LNCaP clone FGC (cell line): ENCODE data around the gene TMEM95.
A peak's percentile ranks its signal among the peaks of the same experiment; 100 is the strongest.
"Not testable (repeated sequence)": the region's sequence is repeated elsewhere in the genome, so short reads cannot be mapped to it uniquely, and the experiment has no call there.

Source experiments
- DNase-seq: peaks from one replicate; pipeline ENCODE4 v3.0.0-alpha.2; 2011; ENCODE audit warnings: low read depth
- H3K4me3 ChIP-seq: 2 replicates; pipeline ENCODE4 v1.5.1; 2011; ENCODE audit warnings: mild to moderate bottlenecking, low read depth, low read length, control low read depth
- CTCF ChIP-seq: IDR thresholded peaks from 2 replicates; pipeline ENCODE4 v1.5.1; 2012; ENCODE audit warnings: mild to moderate bottlenecking; ENCODE audit not compliant: control insufficient read depth, insufficient read depth; ENCODE audit errors: extremely low read depth

Gene TMEM95

DNA sequence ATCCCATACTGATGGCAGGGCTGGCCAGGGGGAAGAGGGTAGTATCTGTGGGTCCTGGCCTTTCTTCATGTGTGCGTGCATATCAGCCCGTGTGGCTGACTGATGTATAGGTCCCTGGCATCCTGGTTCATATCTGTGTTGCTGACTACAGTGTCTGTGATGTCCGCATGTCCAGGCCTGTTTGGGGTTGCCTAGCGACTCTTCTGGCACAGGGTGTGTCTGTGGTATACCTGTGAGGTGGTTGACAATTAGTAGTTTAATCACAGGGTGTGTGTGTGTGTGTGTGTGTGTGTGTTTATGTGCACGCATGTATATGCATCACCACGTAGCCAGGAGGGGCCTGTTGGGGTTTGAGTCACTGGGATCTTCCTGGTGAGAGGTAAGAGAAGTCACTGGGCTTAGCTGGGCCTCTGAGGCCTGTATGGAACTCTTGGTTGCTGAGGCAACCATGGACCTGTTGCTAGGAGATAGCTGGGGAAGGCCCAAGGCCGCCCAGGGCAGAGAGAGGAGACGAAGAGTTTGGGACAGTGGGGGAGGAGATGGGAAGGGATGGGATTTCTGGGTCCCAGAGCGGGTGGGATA lies 603 bp upstream of the TMEM95 start:
- no peak for DNase-seq
- TF ChIP-seq CTCF: no peak
- no peak overlapping the region for H3K4me3 ChIP-seq

- no peak for DNase-seq
- no peak for TF ChIP-seq CTCF
- H3K4me3 ChIP-seq: no peak overlapping the region
Observed at GRCh38 chr17:7355573-7355972, 617 bp downstream of the TMEM95 start.

GRCh38 chr17:7356072-7356549 lies 1.2 kb downstream of the TMEM95 start:
- peak; percentile 86 for TF ChIP-seq CTCF
- H3K4me3 ChIP-seq: no peak overlapping the region
- peak; percentile 27 for DNase-seq

GRCh38 chr17:7356756-7357155 lies 1.8 kb downstream of the TMEM95 start:
- H3K4me3 ChIP-seq: no peak overlapping the region
- DNase-seq: no peak
- no peak for TF ChIP-seq CTCF

DNA sequence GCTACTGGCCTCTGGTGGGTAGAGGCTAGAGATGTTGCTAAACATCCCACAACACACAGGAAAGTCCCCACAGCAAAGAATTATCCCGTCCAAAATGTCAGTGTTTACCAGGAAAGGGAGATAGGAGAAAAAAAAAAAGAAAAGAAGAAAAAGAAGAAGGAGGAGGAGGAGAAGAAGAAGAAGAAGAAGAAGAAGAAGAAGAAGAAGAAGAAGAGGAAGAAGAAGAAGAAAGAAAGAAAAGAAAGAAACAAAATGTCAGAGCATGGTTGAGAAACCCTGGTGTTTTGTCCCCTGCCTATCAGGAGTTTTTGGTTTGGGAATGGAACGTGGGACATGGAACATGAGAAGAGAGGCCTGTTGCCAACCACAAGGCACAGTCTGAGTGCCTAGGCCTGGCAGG lies 2.4 kb downstream of the TMEM95 start:
- TF ChIP-seq CTCF: no peak
- DNase-seq: no peak
- no peak overlapping the region for H3K4me3 ChIP-seq

DNA sequence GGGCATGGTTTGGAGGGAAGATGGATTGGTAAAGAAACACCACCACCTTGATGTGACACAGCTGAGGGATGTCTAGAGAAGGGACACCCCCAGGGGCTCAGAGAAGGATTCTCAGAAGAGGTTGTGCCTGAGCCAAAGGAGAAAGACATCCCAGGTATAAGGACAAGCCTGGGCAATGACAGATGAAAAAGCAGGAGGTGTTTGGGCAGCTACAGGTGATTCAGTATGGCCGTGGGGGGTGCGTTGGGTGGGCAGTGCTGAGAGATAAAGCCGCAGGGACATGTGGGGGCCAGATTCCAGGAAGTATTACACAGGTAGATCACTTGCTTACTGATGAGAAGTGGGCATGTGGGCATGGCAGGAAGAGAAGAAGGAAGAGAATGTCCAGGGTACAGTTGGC lies 7.0 kb downstream of the TMEM95 start:
- no peak for TF ChIP-seq CTCF
- no peak for DNase-seq
- no peak overlapping the region for H3K4me3 ChIP-seq

GRCh38 chr17:7363311-7363710 lies 8.4 kb downstream of the TMEM95 start:
- TF ChIP-seq CTCF: no peak
- no peak for DNase-seq
- no peak overlapping the region for H3K4me3 ChIP-seq

DNA sequence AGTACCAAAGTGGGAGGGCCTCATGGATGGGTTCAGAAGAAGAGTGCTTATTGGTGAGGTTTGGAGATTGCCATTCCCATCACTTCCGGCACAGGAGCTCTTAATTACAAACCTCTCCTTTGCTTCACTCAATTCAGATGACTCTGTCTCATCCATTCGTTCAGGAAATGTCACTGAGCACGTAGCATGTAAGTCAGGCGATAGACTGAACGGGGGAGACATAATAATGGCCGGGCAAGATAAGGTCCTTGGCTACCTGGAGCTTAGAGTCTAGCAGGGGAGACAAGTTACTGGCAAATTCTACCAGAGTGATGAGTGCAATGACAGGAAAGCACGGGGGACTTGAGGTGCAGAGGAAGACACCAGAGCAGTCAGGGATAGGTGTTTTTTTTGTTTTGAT lies 11.0 kb downstream of the TMEM95 start:
- DNase-seq, H3K4me3 ChIP-seq: not testable (repeated sequence)
